ENCODE results near the gene RNF41.
A peak's percentile ranks its signal among the peaks of the same experiment; 100 is the strongest.
"Not testable (repeated sequence)": the region's sequence is repeated elsewhere in the genome, so short reads cannot be mapped to it uniquely, and the experiment has no call there.

Gene RNF41

DNA sequence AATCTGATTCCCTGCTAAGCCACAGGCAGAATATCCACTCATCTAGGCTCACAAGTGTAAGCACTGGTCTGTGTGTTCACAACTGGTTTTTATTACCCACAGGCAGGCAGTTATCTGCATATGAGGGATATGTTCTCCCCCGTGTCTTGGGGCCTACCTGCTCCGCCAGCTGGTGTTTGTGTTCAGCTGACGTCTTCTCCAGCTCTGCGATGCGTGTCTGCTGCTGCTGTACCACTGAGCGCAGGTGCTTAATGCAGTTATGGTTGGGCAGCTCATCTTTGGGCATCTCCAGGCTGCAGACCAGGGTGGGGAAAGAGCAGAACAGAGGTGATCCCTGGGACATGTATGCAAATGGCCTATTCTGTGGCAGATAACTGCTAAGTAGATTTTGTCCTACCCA, 13.7 kb downstream of the RNF41 start:
- no peak for DNase-seq (ENCODE audit: low read depth, low spot score)

DNA sequence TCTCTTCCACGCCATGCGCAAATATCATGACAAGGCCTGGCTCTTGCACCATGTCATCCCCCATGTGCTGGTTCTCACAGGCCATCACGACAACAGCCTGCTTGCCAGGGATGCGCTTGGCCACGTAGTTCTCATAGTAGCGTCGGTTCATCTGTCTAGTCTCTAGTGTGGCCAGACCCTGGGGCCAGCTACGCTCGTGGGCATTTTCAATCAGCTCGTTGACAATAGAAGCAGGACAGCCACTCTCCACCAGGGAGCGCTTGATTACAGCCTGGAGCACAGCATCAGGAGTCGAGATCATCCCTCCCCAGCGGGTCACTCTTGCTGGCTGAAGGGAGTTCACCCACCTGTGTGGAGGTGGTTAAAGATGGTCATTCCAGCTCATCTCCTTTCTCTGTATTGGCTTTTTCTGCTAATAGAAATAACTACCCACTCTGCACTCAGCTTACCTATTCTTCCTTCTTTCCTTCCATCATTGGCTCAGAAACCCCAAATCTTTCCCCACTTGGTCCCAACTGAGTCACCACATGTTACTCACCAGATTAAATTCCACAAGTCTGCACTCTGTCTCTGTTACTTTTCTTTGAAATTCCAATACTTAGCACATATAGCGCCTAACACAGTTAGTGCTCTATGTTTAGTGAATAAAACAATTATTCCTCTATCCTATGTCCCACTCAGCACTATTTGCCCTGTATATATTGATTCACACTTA, 15.1 kb downstream of the RNF41 start:
- DNase-seq (ENCODE audit: low read depth, low spot score) = no peak

DNA sequence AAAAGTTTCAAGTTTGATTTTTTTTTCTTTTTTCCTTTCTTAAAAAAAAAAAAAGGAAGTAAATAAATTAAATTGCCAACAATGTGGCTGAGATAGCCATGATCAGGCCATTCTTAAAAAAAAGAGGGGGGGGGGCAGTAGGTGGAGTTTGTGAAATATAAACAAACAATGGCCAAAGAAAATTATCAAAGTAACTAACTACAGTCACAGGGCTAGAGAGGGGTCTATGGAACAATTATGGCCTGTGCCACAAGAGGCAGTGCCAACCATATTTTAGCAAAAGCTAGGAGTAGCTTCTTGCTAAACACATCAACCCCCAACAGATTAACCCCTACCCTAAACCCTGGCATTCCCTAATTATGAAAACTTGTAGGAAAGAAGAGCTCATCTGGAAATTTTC, 16.3 kb downstream of the RNF41 start:
- no peak for DNase-seq (ENCODE audit: low read depth, low spot score)

DNA sequence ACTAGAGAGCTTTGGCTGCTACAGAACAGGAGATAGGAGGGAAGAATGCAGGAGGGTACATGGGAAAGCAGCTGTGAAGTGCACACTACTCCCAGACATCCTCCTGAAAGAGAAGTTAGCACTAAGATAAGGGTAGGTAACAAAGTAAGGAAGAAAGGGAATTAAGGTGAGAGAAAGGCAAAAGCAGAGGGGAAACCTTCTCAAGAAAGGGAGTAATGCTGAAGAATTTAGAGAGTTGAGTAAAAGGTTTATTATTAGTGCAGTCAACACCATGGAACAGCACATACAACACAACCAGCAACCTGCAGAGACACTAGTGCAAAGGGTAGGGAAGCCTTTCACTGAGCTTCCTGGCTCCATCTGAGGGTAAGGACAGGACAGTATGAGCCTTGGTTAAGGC, 17.4 kb downstream of the RNF41 start:
- no peak for DNase-seq (ENCODE audit: low read depth, low spot score)

DNA sequence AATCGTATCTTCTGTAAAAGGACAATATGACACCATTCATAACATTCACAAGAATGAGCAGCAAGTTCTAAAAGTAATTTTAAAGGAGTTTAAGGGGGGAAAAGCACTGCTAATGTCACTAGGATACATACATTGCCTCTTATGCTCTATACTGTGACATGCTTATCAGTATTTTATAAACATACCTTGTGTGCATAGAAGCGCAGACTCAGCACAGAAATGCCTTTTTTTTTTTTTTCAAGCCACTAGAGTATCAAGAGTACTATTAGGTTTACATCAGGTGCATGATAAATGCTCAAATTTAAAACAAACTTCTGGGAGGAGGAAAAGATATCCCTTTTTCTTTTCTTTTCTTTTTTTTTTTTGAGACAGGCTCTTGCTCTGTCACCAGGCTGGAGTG, 18.9 kb downstream of the RNF41 start:
- DNase-seq (ENCODE audit: low read depth, low spot score) = no peak

DNA sequence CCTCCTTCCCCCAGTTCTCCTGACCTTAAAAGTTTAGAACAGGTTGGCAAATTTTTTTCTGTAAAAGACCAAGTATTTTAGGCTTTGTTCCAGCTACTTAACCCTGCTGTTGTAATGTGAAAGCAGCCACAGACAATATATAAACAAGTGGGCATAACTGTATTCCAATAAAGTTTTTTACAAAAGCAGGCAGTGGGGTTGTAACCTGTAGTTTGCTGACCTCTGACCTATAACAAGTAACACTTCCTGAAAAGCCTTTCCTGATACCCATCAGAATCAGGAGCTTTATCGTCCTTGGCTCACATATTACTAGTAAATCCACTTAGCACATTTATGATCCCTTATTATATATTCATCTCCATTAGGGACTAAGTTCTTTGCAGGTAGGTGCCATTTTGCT, 19.4 kb downstream of the RNF41 start:
- no peak for DNase-seq (ENCODE audit: low read depth, low spot score)

DNA sequence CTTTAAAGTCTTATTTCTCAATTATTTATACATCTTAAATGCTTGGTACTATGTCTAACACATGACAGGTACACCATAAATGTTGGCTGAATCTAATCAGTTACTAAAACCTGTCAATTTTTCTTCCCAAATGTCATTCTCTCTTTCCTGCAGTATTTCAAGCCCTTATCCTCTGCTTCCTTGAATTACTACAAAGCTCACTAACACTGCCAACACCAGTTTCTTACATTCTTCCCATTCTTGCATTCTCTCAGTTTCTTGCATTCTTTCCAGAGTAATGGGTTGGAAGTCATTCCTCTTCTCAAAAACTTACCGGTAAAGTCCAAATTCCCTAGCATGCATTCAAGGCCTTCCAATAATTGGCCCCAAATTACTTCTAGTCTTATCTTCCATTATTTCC, 22.9 kb downstream of the RNF41 start:
- DNase-seq (ENCODE audit: low read depth, low spot score) = no peak

DNA sequence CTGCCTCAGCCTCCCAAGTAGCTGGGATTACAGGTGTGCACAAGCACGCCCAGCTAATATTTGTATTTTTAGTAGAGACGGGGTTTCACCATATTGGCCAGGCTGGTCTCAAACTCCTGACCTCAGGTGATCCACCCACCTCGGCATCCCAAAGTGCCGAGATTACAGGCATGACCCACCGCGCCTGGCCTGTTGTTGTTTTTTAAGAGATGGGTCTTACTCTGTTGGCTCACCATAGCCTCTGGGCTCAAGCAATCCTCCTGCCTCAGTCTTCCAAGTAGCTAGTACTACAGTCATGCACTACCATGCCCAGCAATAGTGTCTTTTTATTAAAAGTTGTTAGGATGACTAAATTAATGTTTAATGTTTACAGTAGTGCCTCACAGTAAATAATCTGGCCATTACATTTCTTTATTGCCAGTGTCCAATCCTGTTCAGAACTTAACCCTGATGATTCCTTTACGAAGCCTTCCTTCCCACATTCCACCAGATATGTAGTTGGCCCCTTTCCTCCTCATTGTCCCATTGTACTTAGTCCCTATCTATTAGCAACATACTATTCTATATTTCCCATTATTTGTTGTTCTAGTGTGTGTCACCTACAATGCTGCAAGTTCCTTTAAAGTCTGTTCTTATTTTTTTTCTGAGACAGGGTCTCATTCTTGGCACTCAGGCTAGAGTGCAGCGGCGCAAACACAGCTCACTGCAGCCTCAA, 23.6 kb downstream of the RNF41 start:
- DNase-seq (ENCODE audit: low read depth, low spot score) = no peak

DNA sequence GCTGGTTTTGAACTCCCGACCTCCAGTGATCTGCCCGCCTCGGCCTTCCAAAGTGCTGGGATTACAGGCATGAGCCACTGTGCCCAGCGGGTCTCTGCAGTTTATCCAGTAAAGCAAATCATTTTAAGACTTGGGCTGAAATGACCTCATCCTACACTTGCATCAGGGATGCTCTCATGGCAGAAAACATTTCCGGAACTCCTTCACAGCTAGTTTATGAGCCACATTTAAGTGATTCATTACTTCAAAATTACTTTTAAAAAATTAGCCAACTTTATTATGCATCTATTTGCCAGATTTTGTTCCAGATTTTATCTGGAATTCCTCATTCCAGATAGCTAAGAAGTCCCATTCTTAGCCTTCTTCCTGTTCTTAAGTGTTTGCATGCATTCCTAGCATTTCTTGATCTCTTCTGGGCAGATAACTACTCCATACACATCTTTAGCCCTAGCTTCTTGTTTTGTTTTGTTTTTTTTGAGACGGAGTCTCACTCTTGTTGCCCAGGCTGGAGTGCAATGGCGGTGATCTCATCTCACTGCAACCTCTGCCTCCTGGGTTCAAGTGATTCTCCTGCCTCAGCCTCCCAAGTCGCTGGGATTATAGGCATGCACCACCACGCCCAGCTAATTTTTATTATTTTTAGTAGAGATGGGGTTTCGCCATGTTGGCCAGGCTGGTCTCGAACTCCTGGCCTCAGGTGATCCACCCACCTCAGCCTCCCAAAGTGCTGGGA, 24.7 kb downstream of the RNF41 start:
- DNase-seq (ENCODE audit: low read depth, low spot score) = not testable (repeated sequence)

DNA sequence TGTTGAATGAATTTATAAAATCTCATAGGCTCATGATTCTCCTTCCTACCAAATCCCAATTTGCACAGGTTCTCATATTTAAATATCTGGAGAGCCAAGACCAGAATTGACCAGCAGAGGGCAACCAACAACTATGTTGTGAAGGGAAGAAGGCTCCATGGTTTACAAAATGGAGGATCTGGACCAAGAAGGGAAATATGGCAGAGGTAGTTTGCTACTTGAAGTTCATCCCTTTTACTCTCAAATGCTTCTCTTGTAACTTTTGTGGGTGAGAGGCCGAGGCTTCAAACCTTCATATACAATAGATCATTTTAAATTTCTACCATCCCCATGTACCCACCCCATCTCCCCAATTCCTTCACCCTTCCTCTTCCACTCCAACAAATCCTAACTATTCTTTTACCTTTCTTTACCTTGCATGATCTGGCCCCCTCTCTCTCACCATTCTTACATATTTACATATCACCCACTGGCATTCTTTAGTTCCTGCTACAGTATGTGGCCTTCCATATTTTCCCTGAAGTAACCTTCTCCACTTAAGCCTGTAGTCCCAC, 28.6 kb downstream of the RNF41 start:
- peak; percentile 69 for DNase-seq (ENCODE audit: low read depth, low spot score)

DNA sequence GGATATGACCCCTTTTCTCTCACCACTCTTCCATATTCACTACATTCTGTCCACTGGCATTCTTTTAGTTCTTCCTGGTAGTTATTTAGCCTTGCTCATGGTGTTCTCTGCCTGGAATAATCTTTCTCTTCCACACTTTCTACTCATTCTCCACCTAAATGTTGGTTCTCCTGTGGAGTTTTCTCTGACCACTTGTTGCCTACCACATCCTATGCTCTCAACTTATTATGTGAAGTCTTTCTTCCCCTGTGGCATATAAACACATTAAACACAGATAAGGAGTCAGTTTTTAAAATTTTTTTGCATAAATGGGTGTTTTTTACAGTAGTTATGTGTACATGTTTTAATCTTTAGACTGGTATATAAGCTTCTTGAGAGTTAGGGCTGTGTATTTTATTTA, 29.1 kb downstream of the RNF41 start:
- no peak for DNase-seq (ENCODE audit: low read depth, low spot score)

DNA sequence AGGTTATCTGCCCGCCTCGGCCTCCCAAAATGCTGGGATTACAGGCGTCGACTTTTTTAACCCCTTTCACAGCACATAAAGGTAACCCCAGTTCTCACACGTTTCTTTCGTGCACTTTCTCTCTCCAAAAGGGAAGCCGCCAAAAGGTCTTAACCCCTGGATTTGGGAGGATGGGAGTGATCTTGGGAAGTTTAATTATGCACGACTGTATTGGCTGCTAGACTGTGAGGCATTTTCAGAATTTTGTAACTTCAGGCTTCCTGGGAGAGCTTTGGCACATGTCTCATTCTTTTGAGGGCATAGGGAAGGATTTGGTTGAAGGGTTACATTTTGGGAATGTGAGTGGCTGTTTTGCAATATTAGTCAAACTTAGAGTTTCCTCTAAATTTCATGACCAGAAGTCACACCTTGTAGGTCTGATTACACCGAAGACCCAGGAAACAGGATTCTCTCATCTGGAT, 31.0 kb downstream of the RNF41 start:
- DNase-seq (ENCODE audit: low read depth, low spot score) = no peak

DNA sequence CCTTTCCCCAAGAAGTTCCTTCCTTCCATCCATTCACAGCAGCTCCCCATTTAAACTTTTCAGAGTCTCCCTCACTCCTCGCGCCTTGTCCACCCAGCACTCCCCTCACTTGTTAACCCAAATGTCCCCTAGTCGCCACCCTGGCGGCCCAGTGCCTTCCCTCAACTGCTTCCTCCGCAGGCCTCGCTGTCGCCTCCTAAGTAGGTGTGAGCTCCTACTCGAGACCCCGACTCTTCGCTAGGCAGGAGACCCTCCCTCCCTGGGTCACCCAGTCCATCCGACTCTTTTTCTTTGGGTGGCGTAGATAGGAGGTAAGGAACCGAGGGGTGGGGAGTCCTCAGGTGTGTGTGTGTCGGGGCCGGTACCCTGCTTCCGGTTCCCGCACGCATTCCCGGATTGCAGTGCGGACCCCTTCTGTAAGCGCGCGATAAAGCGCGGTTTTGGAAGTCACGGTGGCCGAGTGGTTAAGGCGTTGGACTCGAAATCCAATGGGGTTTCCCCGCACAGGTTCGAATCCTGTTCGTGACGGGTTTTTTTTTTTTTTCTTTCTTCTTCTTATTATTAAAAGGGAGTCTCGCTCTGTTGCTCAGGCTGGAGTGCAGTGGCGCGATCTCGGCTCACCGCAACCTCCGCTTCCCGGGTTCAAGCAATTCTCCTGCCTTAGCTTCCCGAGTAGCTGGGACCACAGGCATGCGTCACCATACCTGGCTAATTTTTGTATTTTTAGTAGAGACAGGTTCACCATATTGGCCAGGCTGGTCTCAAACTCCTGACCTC, 31.6 kb downstream of the RNF41 start:
- DNase-seq (ENCODE audit: low read depth, low spot score) = peak; percentile 54

DNA sequence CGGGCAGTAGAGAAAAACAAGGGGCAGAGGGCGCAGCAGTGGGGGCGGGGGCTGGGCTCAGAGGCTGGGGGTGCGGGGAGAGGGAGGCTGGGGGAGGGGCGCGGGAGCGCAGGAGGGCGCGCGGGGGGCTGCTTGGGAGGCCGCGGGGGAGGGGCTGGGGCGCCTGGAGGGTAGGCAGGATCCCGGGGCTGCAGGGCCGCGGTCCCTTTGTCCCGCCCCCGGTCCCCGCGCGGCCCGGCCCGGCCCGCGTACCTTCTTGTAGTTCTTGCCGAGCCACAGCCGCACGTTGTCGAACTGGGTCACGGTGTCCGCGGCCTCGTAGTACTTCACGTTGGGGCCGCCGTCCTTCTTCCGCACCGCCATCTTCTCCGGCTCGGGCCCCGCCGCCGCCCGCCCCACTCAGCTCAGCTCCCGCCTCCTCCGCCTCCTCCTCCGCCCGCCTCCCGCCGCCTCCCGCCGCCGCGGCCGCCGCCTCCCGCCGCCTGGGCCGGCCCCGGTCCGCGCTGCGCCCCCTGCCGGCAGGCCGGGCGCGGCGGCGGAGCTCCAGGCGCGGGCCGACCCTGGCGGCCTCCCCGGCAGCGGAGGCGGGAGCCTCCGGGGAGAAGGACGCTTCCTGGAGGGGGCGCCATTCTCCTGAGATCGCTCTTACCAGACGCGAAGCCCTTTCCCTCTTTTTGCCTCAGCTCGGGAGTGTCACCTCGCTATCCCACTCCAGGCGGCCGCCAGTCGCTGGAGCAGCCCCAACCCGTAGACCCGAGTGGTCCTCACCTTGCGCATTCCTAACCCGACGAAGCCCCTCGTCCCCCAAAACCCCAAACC, 32.4 kb downstream of the RNF41 start, which contains the start of gene SMARCC2:
SMARCC2 (minus strand) TSS at position 385 of the 819 bp plus-strand sequence; CDS start at position 363, 22 bp downstream.
- peak; percentile 76 for DNase-seq (ENCODE audit: low read depth, low spot score)

DNA sequence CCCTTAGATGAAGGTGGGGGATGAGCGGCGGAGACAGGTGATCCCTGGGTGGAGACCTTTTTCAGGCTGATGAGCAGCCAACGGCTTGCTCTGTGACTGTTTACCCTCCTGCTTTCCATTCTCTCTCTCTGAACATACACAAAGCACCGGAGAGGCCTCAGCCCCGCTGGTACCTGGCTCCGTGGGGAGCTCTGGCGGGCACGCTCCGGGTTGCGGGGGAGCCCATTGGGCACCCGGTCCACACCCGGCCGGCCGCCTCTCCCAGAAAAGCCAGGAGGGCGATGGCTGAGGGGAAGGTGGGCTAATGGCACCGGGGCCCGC, 33.0 kb downstream of the RNF41 start:
- DNase-seq (ENCODE audit: low read depth, low spot score) = no peak

DNA sequence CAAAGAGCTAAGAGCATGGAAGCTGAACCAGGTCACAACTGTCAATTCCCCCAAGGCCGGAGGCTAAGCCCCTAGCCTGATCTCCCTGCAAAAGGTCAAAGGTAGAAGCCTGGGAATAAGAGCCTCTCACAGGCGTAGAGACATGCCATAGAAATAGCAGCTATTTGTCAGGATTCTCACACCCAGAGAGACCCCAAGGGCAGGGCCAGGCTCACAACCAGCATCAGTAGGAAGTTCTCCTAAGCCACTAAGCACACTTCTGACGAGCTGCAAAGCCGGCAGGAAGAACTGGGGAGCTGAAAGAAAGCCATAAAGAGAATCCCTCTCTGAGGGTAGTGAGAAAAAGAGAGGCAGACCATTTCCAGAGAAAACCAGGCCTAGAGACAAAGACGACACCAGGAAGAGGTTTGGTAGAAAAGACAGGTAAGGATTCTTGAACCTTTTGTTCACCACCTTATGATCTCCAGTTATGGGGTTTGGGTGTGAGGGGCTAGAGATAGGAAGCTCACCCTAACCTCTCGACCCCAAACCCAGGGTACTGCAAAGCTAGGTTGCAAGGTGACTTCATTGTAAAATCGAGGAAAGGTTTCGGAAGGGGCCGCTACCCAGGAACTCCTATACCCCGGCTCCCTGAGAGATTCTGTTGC, 33.5 kb downstream of the RNF41 start:
- DNase-seq (ENCODE audit: low read depth, low spot score) = no peak

DNA sequence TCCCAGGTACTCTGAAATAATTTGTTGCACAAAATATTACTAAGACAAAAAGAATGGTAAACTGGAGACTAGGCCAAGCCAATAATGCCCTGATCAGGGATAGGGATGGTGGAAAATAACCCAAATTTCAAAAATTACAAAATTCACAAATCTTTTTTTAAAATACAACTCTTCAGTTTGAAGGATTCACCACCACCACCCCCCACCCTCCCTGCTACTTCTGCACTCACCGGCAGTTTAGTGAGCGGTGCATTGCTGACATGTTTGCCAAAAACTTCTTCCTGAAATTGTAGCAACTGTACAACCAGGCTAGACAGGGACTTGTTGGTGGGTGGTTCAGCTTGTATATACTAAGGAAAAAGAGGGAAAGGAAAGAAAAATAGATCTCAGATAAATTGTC, 34.8 kb downstream of the RNF41 start:
- DNase-seq (ENCODE audit: low read depth, low spot score) = no peak

DNA sequence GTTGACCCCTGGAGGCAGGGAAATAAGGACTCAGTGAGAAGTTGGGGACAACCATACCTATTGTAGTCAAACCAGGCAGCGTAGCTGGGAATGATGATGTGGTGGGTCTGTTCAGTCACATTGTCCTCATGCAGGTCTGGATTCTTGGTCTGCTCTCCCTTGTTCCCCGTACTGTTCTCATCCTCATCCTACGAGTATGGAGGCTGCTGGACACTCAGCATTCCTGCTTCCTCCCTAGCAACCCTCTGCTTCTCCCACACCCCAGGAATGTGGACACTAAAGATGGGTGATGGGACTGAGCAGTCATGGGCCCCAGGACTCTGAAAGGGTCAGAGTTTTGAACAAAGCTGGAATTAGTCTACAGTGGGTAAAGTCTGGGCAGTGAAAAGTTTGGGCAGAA, 43.4 kb downstream of the RNF41 start:
- no peak for DNase-seq (ENCODE audit: low read depth, low spot score)

DNA sequence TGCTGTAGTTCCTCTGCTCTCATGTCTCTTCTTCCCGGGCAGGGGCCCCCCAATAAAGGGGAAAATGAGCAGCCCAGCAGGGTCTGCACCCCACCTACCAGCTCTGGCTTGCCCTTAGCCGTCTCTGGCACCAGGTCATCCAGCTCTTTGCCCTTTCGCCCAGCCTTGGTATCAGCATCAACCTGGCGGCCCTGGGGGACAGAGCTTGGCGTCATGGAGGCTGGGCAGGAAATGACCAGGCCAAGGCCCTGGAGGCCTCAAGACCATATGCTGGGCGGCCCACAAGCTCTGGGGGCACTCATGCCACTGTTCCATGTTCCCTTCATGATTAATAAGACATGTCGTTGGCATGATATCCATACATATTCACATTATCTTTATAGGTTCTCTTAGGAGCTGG, 48.9 kb downstream of the RNF41 start:
- no peak for DNase-seq (ENCODE audit: low read depth, low spot score)

DNA sequence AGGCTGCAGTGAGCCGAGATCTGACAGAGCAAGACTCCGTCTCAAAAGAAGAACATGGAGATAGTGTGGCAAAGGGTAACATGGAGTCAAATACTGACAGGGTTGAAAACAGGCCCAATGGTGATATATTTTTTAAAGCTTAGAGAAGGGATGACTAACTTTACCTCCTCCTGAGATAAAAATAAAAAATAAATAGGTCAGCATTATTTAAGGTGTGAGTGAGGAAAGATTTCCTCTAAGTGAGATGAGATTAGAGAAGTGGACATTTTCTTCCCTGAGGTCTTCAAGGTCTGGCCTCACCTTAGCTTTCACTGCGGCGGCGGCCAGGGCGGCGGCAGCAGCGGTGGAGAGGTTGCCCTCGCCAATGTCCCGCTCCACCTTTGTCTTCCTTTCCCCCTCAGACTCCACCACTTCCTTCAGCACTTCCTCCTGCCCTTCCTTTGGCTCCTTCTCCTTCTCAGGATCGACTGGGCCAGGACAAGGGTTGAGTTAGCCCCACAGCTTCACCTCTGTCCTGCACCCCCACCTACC, 52.4 kb downstream of the RNF41 start:
- no peak for DNase-seq (ENCODE audit: low read depth, low spot score)
